Epithelial cell of esophagus (primary cell): ENCODE results near the gene CFAP69.

Experiments used
- DNase-seq: peaks from one replicate; pipeline ENCODE4 v3.0.0; 2010; ENCODE audit warnings: low read depth
- H3K4me3 ChIP-seq: 2 replicates; pipeline ENCODE4 v1.5.1; 2011; ENCODE audit warnings: mild to moderate bottlenecking, low read length, control low read depth
- CTCF ChIP-seq: IDR thresholded peaks from 2 replicates; pipeline ENCODE4 v1.5.1; 2011; ENCODE audit warnings: low read depth, mild to moderate bottlenecking, low read length, control low read depth, inconsistent platforms; ENCODE audit not compliant: insufficient read depth; ENCODE audit errors: missing control alignments

Gene CFAP69

GRCh38 chr7:90244909-90245851 lies at the start of gene CFAP69:
Gene CFAP69, plus strand, starts transcription at chr7:90245174. Its CDS starts 251 bp downstream, at chr7:90245425.
- TF ChIP-seq CTCF, result peak; percentile 54
- DNase-seq, result peak; percentile 89
- peak within 1 kb of the TSS; percentile 88 for H3K4me3 ChIP-seq

GRCh38 chr7:90201500-90202195 lies 43.3 kb upstream of the CFAP69 start:
- no peak for TF ChIP-seq CTCF
- DNase-seq, result no peak
- no peak overlapping the region for H3K4me3 ChIP-seq

- no peak overlapping the region for H3K4me3 ChIP-seq
- TF ChIP-seq CTCF, result no peak
- no peak for DNase-seq
Observed at GRCh38 chr7:90207956-90208355, 37.0 kb upstream of the CFAP69 start.

- H3K4me3 ChIP-seq, result no peak overlapping the region
- peak; percentile 50 for DNase-seq
- TF ChIP-seq CTCF, result no peak
Observed at GRCh38 chr7:90209776-90210175, 35.2 kb upstream of the CFAP69 start.

GRCh38 chr7:90210475-90210874 lies 34.5 kb upstream of the CFAP69 start:
- no peak for DNase-seq
- H3K4me3 ChIP-seq, result no peak overlapping the region
- TF ChIP-seq CTCF, result no peak

- no peak for TF ChIP-seq CTCF
- H3K4me3 ChIP-seq, result peak overlapping the region; percentile 56
- no peak for DNase-seq
Observed at GRCh38 chr7:90210981-90211380, 34.0 kb upstream of the CFAP69 start.
